SK-N-SH (cell line): Measurements from ENCODE around the gene NOTCH4. TPM values are rescaled to one million over a fixed set of nuclear protein-coding genes. Genes with fewer than 3 reads are reported as not detected.

ENCODE experiments used
- CTCF ChIA-PET: fragments of 300-600, 350-600 bp; formaldehyde crosslinking; extraction: SDS; loops from one replicate; lab custom pipeline; 2021; lab: Yijun Ruan, JAX
- POLR2A ChIA-PET: fragments of 350-600 bp; sonication (Branson Sonifier 250); formaldehyde crosslinking; extraction: SDS; loops from one replicate; lab custom pipeline; 2020; ENCODE audit warnings: antibody characterized with exemption, inconsistent platforms; lab: Yijun Ruan, JAX
- DNase-seq: peaks from one replicate; pipeline ENCODE4 v3.0.0; 2012
- H2AFZ ChIP-seq: fragments of 200-600 bp; sonication (generic); 2 replicates; pipeline ENCODE4 v1.8.1; 2016; ENCODE audit warnings: antibody characterized with exemption, mild to moderate bottlenecking, low read depth
- H3F3A ChIP-seq: fragments of 200-600 bp; sonication (generic); replicated peaks from 2 replicates; pipeline ENCODE3; 2016; ENCODE audit warnings: antibody characterized with exemption, mild to moderate bottlenecking; ENCODE audit not compliant: insufficient read depth
- H3K27ac ChIP-seq, 2 experiments: fragments of 200-500 bp in 1 of 2; fragments of 200-600 bp in 1 of 2; sonication (Bioruptor generic) in 1 of 2; sonication (generic), shearing (Covaris generic) in 1 of 2; 2 replicates each; pipeline versions ENCODE4 v1.5.1 to v1.6.1; 2014 to 2016; ENCODE audit warnings: low read depth in 2 of 2, inconsistent platforms in 1 of 2, low read length in 1 of 2, mild to moderate bottlenecking in 1 of 2, mixed read lengths in 1 of 2
- H3K27me3 ChIP-seq: fragments of 200-600 bp; sonication (generic), shearing (Covaris generic); 2 replicates; pipeline ENCODE4 v1.6.1; 2016; ENCODE audit warnings: mixed run types; ENCODE audit not compliant: insufficient read depth
- H3K36me3 ChIP-seq, 2 experiments: fragments of 200-500 bp in 1 of 2; fragments of 200-600 bp in 1 of 2; sonication (Bioruptor generic) in 1 of 2; sonication (generic) in 1 of 2; replicated peaks in 1 of 2; 2 replicates each; pipeline versions ENCODE3 to v1.5.1; 2014 to 2016; ENCODE audit warnings: low read length in 1 of 2, mild to moderate bottlenecking in 1 of 2; ENCODE audit not compliant: insufficient read depth in 2 of 2, control insufficient read depth in 1 of 2
- H3K4me1 ChIP-seq, 2 experiments: fragments of 200-500 bp in 1 of 2; fragments of 200-600 bp in 1 of 2; sonication (Bioruptor generic) in 1 of 2; sonication (generic), shearing (Covaris generic) in 1 of 2; 2 replicates each; pipeline versions ENCODE4 v1.5.1 to v1.6.1; 2014 to 2016; ENCODE audit warnings: low read depth in 1 of 2, low read length in 1 of 2, mixed run types in 1 of 2; ENCODE audit not compliant: insufficient read depth in 2 of 2, control insufficient read depth in 1 of 2
- H3K4me2 ChIP-seq: fragments of 200-600 bp; sonication (generic), shearing (Covaris generic); 2 replicates; pipeline ENCODE4 v1.6.1; 2017; ENCODE audit warnings: mixed run types
- H3K4me3 ChIP-seq, 2 experiments: fragments of 200-500 bp in 1 of 2; fragments of 200-600 bp in 1 of 2; sonication (Bioruptor generic) in 1 of 2; sonication (generic), shearing (Covaris generic) in 1 of 2; 2 replicates each; pipeline versions ENCODE4 v1.5.1 to v1.8.1; 2014 to 2016; ENCODE audit warnings: low read depth in 2 of 2, inconsistent platforms in 1 of 2, low read length in 1 of 2, mild to moderate bottlenecking in 1 of 2, mixed read lengths in 1 of 2, moderate library complexity in 1 of 2
- H3K79me2 ChIP-seq: fragments of 200-600 bp; sonication (generic); 2 replicates; pipeline ENCODE4 v1.8.1; 2017; ENCODE audit warnings: mild to moderate bottlenecking; ENCODE audit not compliant: insufficient read depth
- H3K9ac ChIP-seq: fragments of 200-600 bp; sonication (generic); 2 replicates; pipeline ENCODE4 v1.6.1; 2017; ENCODE audit warnings: mixed run types
- H3K9me2 ChIP-seq: fragments of 200-600 bp; sonication (generic); 2 replicates; pipeline ENCODE4 v1.6.1; 2017; ENCODE audit warnings: mixed run types
- H3K9me3 ChIP-seq: fragments of 200-600 bp; sonication (generic); 2 replicates; pipeline ENCODE4 v1.6.1; 2017; ENCODE audit warnings: mixed run types, mild to moderate bottlenecking, moderate library complexity
- H4K20me1 ChIP-seq: fragments of 200-600 bp; sonication (generic); 2 replicates; pipeline ENCODE4 v1.6.1; 2017; ENCODE audit warnings: mild to moderate bottlenecking, mixed run types; ENCODE audit not compliant: insufficient read depth
- CHD2 ChIP-seq: fragments of 150-350 bp; IDR thresholded peaks from 2 replicates; pipeline ENCODE4 v1.6.1; 2018; ENCODE audit warnings: low read length; ENCODE audit not compliant: partially characterized antibody
- EP300 ChIP-seq, 2 experiments: IDR thresholded peaks; 2 replicates each; pipeline versions ENCODE4 v1.4.0 to v1.6.1; 2012; ENCODE audit warnings: borderline replicate concordance in 1 of 2, low read depth in 1 of 2, low read length in 1 of 2
- FOXJ3 ChIP-seq: sonication (generic); formaldehyde crosslinking; IDR thresholded peaks from 2 replicates; pipeline ENCODE4 v1.5.1; 2020; ENCODE audit warnings: mild to moderate bottlenecking, missing genetic modification reagents
- FOXM1 ChIP-seq: IDR thresholded peaks from 2 replicates; pipeline ENCODE4 v1.4.0; 2012; ENCODE audit warnings: low read depth, mild to moderate bottlenecking
- GATA2 ChIP-seq: sonication (generic); formaldehyde crosslinking; IDR thresholded peaks from 2 replicates; pipeline ENCODE4 v1.5.0; 2020; ENCODE audit warnings: mild to moderate bottlenecking, missing genetic modification reagents
- IRF3 ChIP-seq: fragments of 150-350 bp; IDR thresholded peaks from 2 replicates; pipeline ENCODE4 v1.6.1; 2016; ENCODE audit warnings: mild to moderate bottlenecking, low read depth, low read length
- MEF2A ChIP-seq: IDR thresholded peaks from 2 replicates; pipeline ENCODE4 v1.4.0; 2012; ENCODE audit warnings: low read depth, borderline replicate concordance
- MXI1 ChIP-seq: IDR thresholded peaks from 2 replicates; pipeline ENCODE4 v1.6.1; 2012; ENCODE audit warnings: mild to moderate bottlenecking, low read depth, low read length, improper control_type of control experiment
- NRF1 ChIP-seq: IDR thresholded peaks from 2 replicates; pipeline ENCODE4 v1.6.1; 2012; ENCODE audit warnings: low read depth, mild to moderate bottlenecking, low read length
- PBX3 ChIP-seq: IDR thresholded peaks from 2 replicates; pipeline ENCODE4; 2012
- POLR2AphosphoS5 ChIP-seq: IDR thresholded peaks from 2 replicates; pipeline ENCODE4 v1.6.1; 2012; ENCODE audit warnings: low read depth, low read length
- RCOR1 ChIP-seq: fragments of 150-350 bp; IDR thresholded peaks from 2 replicates; pipeline ENCODE4 v1.6.1; 2017; ENCODE audit warnings: antibody characterized with exemption, low read length
- RFX5 ChIP-seq: IDR thresholded peaks from 2 replicates; pipeline ENCODE4 v1.6.1; 2012; ENCODE audit warnings: mild to moderate bottlenecking, improper control_type of control experiment, low read length
- TCF12 ChIP-seq: IDR thresholded peaks from 2 replicates; pipeline ENCODE4 v1.4.0; 2012
- USF1 ChIP-seq: IDR thresholded peaks from 2 replicates; pipeline ENCODE4 v1.4.0; 2012; ENCODE audit warnings: low read depth, borderline replicate concordance
- YY1 ChIP-seq: IDR thresholded peaks from 2 replicates; pipeline ENCODE4 v1.4.0; 2012; ENCODE audit warnings: low read depth, mild to moderate bottlenecking
- ZBTB33 ChIP-seq: IDR thresholded peaks from 2 replicates; pipeline ENCODE4 v1.4.0; 2012; ENCODE audit warnings: low read depth, borderline replicate concordance
- WGBS: methylation state at CpG from one replicate; pipeline ENCODE4 v1.1.6; 2017; ENCODE audit warnings: low lambda C conversion rate; 5-methylcytosine and 5-hydroxymethylcytosine counted together
- polyA plus RNA-seq, 3 experiments: library from polyadenylated mRNA; depleted of rRNA; stranded (reverse); fragments of >200 nt; gene quantifications; 2 replicates each; pipeline ENCODE4 v1.2.3, GENCODE V29; 2012
- TF ChIP-seq, protein P1 (sequence below): IDR thresholded peaks from 2 replicates; pipeline ENCODE4 v1.4.0; 2012; ENCODE audit warnings: low read depth

NOTCH4 gene
- polyA plus RNA-seq, 1 of the 3 experiments (the other 2 are of a cell fraction): 2.5 TPM

- peaks cover 4 to 12% of the 10 kb centered on the region in 2 experiments; a peak in 2 of 4 replicates for H3K4me1 ChIP-seq
- no peak overlapping the region for H3K4me3 ChIP-seq
- no peak overlapping the region for H3K4me2 ChIP-seq
- no peaks in the 10 kb centered on the region for H3K9me3 ChIP-seq
- H3K27ac ChIP-seq: no peak overlapping the region
- DNase-seq: no peak
- H3K27me3 ChIP-seq: no peaks in the 10 kb centered on the region
- H2AFZ ChIP-seq: no peak overlapping the region
- POLR2A ChIA-PET: no interaction called here
- H4K20me1 ChIP-seq: no peaks in the 10 kb centered on the region
- peaks cover 15 to 41% of the 10 kb centered on the region in 2 experiments for H3K36me3 ChIP-seq
- peaks cover 20% of the 10 kb centered on the region for H3F3A ChIP-seq
- TF ChIP-seq PBX3 (no peak), CHD2 (no peak), MXI1 (no peak), YY1 (no peak), USF1 (no peak), POLR2AphosphoS5 (no peak), ZBTB33 (no peak), FOXJ3 (CRISPR knock-in tag) (no peak), FOXM1 (no peak), NRF1 (no peak), GATA2 (no peak), MEF2A (no peak), EP300 (IDR thresholded peaks at IDR 0.05; ENCODE audit: borderline replicate concordance in 1 of 2, low read depth in 1 of 2, low read length in 1 of 2) (no peak), RCOR1 (no peak), RFX5 (no peak), IRF3 (no peak), TCF12 (no peak)
- TF ChIP-seq, protein P1, sequence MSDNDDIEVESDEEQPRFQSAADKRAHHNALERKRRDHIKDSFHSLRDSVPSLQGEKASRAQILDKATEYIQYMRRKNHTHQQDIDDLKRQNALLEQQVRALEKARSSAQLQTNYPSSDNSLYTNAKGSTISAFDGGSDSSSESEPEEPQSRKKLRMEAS: no peak
- CTCF ChIA-PET: interaction anchor here (0.8 to 1.4 kb wide), 3 partner anchors 12 to 584 kb away, joined by 3 to 4 read pairs (median 4); no protein-coding TSS in a partner anchor
- WGBS: 100% methylated on average over 1 of the region's 10 CpGs
- no peak overlapping the region for H3K9ac ChIP-seq
- peaks cover 13% of the 10 kb centered on the region; the same call in 1 of the 2 replicates for H3K79me2 ChIP-seq
- H3K9me2 ChIP-seq: no peaks in the 10 kb centered on the region
These were observed 41.3 kb downstream of the NOTCH4 start for GRCh38 chr6:32182555-32182981.
